ENCODE data around the gene TTC39B.

GRCh38 chr9:15240927-15241326, 66.1 kb downstream of the TTC39B start:
- TF ChIP-seq EZH2phosphoT487 (IDR thresholded peaks at IDR 0.05; ENCODE audit: borderline replicate concordance, low read depth, low read length) = no peak
- TF ChIP-seq, protein P1, sequence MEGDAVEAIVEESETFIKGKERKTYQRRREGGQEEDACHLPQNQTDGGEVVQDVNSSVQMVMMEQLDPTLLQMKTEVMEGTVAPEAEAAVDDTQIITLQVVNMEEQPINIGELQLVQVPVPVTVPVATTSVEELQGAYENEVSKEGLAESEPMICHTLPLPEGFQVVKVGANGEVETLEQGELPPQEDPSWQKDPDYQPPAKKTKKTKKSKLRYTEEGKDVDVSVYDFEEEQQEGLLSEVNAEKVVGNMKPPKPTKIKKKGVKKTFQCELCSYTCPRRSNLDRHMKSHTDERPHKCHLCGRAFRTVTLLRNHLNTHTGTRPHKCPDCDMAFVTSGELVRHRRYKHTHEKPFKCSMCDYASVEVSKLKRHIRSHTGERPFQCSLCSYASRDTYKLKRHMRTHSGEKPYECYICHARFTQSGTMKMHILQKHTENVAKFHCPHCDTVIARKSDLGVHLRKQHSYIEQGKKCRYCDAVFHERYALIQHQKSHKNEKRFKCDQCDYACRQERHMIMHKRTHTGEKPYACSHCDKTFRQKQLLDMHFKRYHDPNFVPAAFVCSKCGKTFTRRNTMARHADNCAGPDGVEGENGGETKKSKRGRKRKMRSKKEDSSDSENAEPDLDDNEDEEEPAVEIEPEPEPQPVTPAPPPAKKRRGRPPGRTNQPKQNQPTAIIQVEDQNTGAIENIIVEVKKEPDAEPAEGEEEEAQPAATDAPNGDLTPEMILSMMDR (conservative IDR thresholded peaks at IDR 0.05; ENCODE audit: low read length) = no peak

Measured in OCI-LY7 (cell line).